Measurements from ENCODE around the gene RIPK4.

The RIPK4 gene

GRCh38 chr21:41766883-41767605 is at the start of gene RIPK4:
Gene RIPK4 (minus strand): TSS chr21:41767052. CDS start chr21:41767041, 11 bp downstream.
- peak; percentile 14 for DNase-seq (ENCODE audit: low read depth, low spot score)
- TF ChIP-seq CTCF (IDR thresholded peaks at IDR 0.05; ENCODE audit: low read depth, low read length) = no peak
- H3K4me3 ChIP-seq (ENCODE audit: low read depth, low read length) = peak within 1 kb of the TSS; percentile 34
- in situ Hi-C loops (cut with HindIII; ENCODE audit: low sequenced_read_pairs) = no loop called here

GRCh38 chr21:41815652-41816582 is 49.1 kb upstream of the RIPK4 start:
- TF ChIP-seq CTCF (IDR thresholded peaks at IDR 0.05; ENCODE audit: low read depth, low read length) = no peak
- no peak overlapping the region for H3K4me3 ChIP-seq (ENCODE audit: low read depth, low read length)
- in situ Hi-C loops (cut with HindIII; ENCODE audit: low sequenced_read_pairs) = no loop called here
- no peak for DNase-seq (ENCODE audit: low read depth, low spot score)

- TF ChIP-seq CTCF (IDR thresholded peaks at IDR 0.05; ENCODE audit: low read depth, low read length) = no peak
- in situ Hi-C loops (cut with HindIII; ENCODE audit: low sequenced_read_pairs) = no loop called here
- no peak for DNase-seq (ENCODE audit: low read depth, low spot score)
- H3K4me3 ChIP-seq (ENCODE audit: low read depth, low read length) = no peak overlapping the region
Observed at GRCh38 chr21:41813226-41813625, 46.4 kb upstream of the RIPK4 start.

GRCh38 chr21:41812679-41813078 is 45.8 kb upstream of the RIPK4 start:
- no peak for DNase-seq (ENCODE audit: low read depth, low spot score)
- TF ChIP-seq CTCF (IDR thresholded peaks at IDR 0.05; ENCODE audit: low read depth, low read length) = no peak
- no peak overlapping the region for H3K4me3 ChIP-seq (ENCODE audit: low read depth, low read length)
- in situ Hi-C loops (cut with HindIII; ENCODE audit: low sequenced_read_pairs) = no loop called here

GRCh38 chr21:41810597-41810932 is 43.7 kb upstream of the RIPK4 start:
- no peak overlapping the region for H3K4me3 ChIP-seq (ENCODE audit: low read depth, low read length)
- DNase-seq (ENCODE audit: low read depth, low spot score) = no peak
- TF ChIP-seq CTCF (IDR thresholded peaks at IDR 0.05; ENCODE audit: low read depth, low read length) = no peak
- in situ Hi-C loops (cut with HindIII; ENCODE audit: low sequenced_read_pairs) = no loop called here

- in situ Hi-C loops (cut with HindIII; ENCODE audit: low sequenced_read_pairs) = no loop called here
- no peak overlapping the region for H3K4me3 ChIP-seq (ENCODE audit: low read depth, low read length)
- no peak for TF ChIP-seq CTCF (IDR thresholded peaks at IDR 0.05; ENCODE audit: low read depth, low read length)
- DNase-seq (ENCODE audit: low read depth, low spot score) = no peak
Observed at GRCh38 chr21:41809891-41810596, 43.2 kb upstream of the RIPK4 start.

All from astrocyte of the spinal cord (primary cell).